GM19351 (cell line): ENCODE results near the gene RNF130.

ENCODE experiments used
- ATAC-seq: cut with Tn5 transposase; IDR thresholded peaks from one replicate; pipeline ENCODE4 v1.9.1; 2021; ENCODE audit warnings: mild to moderate bottlenecking, moderate library complexity; ENCODE audit not compliant: unreplicated experiment

The RNF130 gene

DNA sequence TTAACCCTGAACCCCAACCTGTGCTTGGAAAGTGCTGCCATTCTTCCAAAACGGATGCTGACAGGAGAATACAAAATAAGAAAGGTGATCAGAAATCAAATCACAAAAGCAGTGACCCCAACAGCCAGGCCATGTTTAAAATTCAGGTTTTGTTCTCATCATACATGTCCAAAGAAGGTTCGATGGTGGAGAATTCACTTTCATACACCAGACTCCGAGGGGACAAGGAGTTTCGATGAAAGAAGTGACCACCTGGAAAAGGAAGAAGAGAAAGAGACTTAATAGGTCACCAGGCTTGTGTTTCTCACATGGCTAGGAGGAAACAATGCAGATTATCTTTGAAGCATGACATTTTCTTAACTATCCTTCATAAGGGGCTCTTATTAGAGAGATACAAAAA is 151.4 kb downstream of the RNF130 start:
- ATAC-seq = no peak

DNA sequence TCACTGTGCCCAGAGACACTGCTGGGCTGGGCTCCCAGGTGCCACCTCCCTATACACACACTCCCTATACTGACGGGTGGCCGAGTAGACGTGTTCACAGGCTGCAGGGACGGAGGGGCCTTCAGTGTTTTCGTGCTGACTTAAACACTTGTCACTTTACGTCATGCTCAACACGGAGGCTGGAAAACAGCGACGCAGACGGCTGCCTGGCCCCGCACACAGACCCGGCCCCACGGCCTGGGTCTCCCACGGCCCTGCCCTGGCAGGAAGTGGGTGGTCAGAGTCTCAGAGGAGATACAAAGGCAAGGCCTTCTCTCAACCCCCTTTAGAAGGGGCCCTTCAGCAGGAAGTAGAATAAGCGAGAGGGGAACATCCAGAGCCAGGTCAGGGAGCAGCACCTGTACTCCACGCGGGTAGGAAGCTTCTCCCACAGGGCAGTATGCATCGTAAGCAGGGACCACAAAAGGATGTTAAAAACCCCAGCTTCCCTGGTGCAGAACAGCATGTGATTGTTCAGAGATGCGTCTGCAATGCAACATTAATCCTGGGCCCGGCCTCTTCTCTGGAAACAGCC is 152.0 kb downstream of the RNF130 start:
- no peak for ATAC-seq

DNA sequence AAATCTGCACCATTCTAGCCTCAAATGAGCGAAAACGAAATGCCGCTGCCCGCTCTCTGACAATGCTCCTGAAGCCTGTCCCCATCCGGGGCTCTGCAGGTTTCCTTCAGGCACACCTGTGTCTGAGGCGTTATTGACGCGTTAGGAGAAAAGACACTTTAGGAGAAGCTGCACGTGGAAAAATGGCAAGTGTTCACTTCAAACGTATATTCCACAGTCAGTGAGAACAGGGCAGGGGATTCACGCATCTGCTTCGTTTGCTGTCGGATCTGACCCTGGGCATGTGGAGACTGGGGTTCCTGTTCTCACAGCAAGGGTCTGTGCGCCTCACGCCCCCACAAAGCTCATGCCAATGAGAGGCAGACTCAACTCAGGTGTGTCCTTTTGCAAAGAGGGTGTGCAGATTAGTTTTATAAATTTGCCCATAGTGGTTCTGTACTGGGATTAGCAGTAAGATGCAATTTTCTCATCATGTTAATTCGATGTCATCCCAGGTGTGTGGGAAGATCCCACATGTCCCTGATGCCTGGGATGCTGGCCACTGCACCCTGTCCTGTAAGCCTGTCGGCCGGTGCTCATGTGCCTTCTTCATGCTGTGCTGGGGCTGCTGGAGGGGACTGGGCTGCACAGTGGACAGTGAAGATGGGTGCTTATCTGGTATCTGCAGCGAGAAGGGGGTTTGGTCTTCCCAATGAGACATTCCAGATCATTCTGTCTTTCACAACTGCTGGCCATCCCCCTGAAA is 152.6 kb downstream of the RNF130 start:
- ATAC-seq = no peak

DNA sequence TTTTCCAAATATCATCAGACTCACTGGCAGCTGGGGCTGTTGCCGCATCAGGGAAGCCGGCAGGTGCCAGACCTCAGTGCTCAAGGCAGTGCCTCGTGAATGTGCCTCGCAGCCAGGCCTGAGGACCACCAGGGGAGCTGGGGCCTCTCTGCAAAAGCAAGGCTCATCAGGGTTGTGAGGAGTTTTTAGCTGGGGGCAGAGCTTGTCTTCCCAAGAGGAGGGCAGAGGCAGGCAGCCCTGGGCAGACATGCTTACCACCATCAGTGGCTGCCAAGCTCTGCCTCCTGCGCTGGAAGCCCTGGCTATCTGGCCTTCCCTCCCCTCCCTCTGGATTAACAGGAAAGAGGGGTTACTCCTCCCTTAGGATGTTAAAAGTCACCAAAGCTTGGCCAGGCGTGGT is 155.0 kb downstream of the RNF130 start:
- ATAC-seq = no peak

DNA sequence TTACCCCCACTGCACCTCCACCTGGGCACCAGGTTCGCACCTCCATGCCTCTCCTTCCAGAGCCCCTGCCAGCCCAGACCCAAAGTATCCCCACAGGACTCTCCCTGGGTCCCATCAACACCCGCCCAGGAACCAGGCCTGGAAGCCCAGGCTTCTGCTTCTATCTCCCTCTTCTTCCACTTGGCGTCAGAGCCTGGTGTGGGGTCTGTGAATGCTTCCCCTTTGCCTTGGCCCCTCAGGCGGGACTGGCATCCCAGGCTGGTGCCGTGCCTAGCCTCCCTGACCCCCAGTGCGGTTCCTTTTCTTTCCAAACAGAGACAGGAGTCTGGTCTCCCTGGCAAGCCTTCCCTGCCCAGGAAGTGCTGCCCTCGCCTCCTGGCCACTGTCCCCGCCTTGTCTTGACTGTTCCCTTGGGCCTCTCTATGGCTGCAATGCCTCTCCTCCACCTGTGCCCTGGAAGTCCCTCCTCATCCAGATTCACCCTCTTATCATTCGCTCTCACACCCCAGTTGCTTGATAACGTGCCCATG is 156.1 kb downstream of the RNF130 start:
- ATAC-seq = no peak

DNA sequence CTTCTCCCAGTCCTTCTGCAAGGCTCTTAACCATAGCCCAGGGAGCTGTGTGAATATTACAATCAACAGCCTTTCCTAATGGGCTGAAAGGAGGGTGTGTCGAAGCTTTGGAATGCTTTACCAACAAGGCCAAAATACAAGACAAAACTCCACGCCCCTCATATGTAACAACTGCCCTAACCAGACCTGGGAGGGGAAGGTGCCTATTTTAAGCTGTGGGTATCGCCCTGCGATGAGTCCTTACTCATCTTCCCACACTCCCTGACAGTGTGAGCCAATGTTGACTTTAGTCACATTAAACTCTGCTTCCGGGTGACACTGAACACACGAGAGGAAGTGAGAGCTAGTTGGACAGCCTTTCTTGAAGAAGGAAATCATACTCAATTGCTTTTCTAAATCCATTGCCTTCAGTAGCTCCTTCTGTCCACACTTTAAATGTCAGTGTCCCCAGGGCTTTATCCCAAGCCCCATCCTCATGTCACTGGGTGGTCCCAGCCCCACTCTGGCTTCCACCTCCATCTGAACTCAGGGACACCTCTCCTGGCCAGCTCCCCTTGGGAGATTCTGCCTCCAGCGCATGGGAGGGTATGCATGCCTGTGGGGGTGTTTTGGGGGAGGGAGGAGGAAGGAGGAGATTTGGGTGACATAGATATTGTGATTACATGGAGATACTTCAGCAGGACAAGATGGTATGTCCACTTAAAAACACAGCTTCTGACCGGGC is 157.4 kb downstream of the RNF130 start:
- no peak for ATAC-seq

DNA sequence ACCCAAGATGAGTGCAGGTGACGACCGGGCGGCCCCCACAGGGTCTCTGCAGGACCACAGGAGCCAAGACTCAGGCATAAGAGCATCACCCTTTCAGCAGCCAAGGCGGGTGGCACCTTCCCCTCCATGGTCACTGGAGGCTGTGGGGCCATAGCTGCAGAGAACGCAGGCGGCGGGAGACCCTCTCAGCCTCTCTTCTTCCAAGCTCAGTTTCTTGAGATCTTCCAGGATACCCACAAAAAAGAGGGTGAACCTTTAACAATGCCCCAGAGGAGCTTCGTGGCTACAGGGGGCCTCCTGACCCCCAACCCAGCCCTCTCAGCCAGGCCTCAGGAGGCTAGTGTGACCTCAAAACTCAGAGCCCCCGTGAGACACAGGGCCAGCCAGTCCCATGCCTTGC is 158.1 kb downstream of the RNF130 start:
- ATAC-seq = no peak

DNA sequence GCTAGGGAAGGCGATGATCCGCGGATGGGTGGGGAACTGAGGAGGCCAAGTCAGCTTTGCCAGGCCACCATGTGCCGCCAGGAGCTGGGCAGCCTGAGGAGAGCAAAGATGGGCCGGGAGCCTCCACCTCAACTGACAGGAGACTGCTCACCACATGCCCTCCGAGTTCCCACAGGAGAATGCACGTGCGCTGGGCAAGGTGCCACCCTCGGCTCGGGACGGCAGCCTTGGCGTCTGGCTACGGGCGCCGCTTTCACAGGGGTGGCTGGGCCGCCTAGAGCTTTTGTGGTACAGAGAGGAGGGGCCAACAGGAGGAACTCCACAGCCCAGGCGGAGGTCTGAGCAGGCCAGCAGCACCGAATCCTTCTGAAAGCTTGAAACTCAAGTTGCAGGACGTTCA is 158.6 kb downstream of the RNF130 start:
- no peak for ATAC-seq

DNA sequence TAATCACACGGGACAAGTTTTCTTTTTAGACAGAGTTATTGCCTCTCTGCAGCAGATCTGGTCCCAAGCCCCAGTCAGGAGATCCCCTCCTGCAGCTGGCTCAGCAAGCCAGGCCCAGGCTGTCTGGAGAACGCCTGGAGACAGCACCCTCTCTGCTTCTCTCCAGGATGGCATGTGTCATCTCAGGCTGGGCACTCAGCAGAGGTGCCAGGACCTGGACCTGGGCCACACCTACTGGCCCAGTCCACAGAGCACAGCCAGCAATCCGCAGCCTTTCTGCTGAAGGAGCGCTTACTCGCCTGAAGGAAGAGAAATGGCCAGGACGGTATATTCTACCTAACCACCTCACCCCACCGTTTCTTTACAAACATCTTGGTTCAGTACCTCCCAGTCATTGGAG is 159.2 kb downstream of the RNF130 start:
- no peak for ATAC-seq

DNA sequence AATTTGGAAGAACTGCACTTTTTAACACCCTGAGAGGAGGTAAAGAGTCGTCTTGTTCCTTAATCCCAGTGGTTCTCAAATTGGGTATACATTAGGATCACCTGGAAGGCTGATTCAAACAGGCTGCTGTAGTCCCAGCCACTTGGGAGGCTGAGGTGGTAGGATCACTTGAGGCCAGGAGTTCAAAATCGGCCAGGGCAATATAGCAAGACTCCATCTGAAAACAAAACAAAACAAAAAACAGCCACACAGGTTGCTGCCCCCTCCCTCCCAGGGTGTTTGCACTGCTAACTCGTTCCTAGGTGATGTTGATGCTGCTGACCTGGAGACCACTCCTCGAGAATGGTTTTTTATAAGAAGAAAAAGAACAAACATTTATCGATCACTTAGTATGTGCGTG is 162.3 kb downstream of the RNF130 start:
- ATAC-seq = no peak

DNA sequence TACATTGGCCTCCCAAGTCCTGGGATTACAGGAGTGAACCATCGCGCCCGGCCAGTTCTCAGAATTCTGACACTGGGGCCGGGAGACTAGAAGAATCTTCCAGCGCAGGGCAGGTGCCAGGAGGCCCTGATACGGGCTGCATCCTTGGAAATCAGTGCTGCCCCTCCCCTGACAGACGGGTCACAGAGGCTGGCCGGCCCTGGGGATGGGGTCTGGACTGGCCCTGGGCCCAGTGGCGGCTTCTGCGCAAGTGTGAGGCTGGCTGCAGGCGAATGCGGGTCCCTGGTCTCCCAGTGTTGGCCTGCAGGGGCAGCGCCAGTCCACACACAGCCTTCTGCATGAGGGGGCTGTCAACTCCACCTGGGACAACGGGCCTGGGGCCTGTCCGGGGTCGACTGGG is 163.0 kb downstream of the RNF130 start:
- no peak for ATAC-seq

DNA sequence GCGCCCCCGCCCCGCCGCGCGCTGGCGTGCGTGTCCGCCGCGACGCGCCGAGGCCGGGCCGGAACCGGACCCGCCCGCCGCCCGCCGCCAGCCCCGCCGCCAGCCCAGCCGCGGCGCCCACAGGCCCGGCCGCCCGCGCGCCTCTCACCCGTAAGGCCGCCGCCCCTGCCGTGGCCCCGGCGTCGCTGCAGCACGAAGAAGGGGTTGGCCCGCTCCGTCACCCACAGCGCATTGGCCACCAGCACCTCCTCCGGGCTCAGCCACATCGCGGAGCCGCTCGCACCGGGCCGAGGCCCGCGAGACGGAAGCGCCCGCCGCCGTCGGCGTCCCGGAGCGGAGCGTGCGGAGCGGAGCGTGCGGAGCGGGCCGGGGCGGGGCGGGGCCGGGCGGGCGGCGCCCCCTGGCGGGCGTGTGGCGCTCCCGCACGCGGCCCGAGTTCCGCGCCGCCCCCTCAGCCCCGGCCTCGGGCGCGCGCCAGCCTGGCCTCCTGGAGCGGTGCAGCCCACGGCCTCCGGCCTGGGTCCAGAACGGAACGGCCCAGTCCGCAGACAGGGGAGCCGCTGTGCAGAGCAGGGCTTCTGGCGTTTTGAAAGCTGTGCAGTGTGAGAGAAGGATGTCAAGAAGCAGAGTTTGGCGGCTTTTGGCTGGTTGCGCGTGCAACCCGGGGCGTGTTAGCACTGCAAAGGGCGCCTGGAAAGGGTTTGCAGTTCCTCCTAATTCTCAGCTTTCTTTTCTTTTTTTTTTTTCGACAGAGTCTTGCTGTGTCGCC is 163.8 kb downstream of the RNF130 start, which contains the start of gene TBC1D9B:
TBC1D9B (minus strand) TSS at position 342 of the 769 bp plus-strand sequence; CDS start at position 266, 76 bp downstream.
- peak; percentile 87 for ATAC-seq

DNA sequence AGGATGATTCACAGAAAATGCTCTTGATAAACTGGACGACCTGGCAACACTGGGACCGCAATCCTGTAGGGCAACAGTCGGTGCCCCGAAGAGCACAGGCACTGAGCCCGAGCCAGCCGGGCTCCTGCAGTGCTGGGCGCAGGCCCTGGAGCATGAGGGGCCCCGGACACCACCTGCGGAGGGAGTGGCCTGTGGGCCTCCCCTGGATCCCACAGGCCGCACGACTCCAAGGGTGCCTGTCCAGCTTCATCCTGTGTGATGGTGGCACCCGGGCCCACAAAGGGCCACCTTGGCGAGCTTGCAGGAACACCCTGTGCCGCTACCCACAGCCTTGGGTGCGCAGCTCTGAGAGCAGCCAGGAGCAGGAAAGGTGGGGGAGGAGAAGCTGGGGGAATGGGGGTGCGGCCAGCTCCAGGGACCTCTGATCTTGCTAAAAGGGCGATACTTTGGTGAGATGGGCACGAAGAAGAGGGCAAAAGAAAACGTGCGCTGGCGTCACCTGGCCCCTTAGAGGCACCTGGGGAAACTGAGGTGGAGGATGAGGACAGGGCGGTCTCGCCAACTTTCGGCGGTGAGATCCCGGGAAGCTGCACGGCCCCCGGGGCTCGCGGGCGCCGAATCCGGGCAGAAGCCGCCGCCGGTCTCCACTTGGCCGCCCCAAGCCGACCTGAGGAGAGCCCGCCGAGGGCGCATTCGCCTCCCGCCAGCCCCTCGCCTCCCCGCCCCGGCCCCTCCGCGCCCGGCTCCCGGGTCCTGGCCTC is 164.6 kb downstream of the RNF130 start:
- ATAC-seq = peak; percentile 30

DNA sequence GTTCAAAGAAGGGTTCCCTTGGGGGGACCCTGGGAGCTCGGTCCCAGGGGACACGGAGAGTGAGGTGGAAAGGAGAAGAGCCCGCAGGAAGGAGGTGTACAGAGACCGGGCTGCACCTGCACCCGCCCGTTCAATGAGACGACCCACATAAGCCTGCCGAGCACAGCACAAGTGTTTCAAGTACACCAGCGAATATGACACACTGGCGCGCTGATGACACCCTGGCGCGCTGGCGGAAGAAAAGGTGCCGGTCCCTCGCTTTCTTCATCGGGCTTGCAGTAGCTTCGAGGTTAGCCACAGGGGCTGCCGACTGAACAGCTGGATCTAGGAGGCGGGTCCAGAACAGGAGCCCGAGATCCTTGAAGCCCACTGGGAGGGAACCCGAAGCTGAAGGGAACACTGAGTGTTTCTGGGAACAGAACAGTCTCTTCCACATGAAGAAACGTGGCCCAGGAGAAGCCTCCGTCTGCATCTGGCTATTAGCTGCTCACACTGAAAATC is 165.2 kb downstream of the RNF130 start:
- ATAC-seq = no peak

DNA sequence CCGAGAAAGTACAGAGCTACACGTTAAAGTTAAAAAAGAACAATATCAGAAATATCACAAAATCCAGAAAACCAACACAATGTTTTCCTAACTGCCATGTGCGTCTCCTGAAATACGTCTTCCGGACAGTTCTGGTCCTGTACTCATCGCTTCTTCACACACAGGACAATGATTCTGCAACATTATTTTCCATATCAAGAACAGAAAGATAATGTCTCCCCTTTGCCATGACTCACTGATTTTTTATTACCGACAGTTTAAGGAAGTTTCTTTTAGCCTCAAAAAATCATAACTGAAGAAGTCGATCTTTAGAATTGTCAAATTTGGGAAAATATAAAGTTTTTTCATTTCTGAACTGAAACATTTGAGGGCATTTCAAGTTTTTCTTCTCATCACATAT is 166.4 kb downstream of the RNF130 start:
- no peak for ATAC-seq
